IPS DF 19.7 (cell line): ENCODE measurements around the gene FN3K.
"Not testable (repeated sequence)": the region's sequence is repeated elsewhere in the genome, so short reads cannot be mapped to it uniquely, and the experiment has no call there.

Source experiments
- DNase-seq: peaks from one replicate; pipeline ENCODE4 v3.0.0-alpha.2; 2013; ENCODE audit warnings: low read depth, low spot score

Gene FN3K

DNA sequence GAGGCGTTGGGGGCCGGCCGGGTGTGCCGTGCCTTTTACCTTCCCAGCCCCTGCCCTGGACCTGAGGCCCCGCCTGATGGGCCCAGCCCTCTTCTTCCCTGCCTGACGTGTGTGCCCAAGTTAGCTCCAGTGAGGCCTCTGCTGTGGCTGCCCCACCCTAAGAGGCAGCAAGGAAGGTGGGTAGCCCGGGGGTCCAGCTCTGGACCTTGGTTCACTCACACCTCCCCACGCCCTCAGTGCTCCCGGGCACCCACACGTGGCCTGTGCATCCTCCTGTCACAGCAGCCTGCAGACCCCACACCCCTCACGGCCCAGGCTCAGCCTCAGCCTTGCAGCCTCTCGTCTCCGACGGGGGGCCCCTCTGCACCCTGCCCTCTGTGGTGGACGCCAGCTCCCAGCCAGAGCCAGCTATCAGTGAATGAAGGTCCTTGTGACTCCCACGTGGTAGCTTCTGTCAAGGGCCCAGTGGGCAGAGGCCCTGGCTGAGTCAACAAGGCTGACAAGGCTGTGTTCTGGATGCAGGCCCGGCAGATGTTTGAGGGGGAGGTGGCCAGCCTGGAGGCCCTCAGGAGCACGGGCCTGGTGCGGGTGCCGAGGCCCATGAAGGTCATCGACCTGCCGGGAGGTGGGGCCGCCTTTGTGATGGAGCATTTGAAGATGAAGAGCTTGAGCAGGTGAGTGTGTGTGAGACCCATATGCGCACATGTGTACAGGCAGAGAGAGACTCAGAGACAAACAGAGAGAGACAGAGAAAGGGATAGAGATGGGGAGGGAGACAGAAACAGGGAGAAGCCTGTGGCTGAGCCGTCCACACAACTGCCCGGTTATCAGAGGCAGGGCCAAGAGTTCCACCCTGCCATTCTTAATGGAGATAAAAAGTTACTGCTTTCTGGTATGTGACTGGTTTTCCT, 2.8 kb downstream of the FN3K start:
- DNase-seq, result no peak

DNA sequence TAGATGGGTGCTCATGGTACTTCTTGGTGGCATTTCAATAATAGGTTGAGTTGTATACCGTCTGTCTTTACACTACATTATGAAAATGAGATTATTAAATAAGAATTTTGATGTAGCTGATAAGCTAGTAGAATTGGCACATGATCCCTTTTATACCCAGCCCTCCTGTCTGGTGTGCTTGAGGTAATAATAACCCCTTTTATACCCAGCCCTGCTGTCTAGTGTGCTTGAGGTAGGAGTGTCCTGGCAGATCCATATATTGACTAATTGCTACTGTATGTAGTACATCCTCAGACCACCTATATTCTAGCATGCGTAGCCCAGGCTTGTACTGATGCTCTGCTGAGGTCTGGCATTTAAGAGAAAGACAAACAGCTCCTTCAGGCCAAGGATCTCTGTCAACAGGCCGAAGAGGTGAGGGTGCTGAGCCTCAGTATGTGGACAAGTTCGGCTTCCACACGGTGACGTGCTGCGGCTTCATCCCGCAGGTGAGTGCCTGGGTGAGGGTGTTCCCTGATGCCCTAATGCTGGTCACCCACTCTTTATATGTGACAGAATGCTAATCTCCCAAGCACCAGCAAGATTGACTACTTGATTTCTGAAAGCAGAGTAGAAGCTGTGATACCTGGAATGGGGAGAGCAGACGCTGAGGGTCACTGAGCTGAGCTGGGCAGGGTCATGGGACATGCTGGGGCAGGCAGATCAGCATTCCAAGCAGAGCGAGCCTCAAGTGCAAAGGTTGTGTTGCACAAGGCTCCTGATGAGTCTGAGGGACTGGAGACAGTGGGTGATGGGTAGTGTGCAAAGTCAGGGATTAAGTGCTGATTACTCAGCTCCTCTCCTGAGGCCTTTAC, 5.7 kb downstream of the FN3K start:
- no peak for DNase-seq

DNA sequence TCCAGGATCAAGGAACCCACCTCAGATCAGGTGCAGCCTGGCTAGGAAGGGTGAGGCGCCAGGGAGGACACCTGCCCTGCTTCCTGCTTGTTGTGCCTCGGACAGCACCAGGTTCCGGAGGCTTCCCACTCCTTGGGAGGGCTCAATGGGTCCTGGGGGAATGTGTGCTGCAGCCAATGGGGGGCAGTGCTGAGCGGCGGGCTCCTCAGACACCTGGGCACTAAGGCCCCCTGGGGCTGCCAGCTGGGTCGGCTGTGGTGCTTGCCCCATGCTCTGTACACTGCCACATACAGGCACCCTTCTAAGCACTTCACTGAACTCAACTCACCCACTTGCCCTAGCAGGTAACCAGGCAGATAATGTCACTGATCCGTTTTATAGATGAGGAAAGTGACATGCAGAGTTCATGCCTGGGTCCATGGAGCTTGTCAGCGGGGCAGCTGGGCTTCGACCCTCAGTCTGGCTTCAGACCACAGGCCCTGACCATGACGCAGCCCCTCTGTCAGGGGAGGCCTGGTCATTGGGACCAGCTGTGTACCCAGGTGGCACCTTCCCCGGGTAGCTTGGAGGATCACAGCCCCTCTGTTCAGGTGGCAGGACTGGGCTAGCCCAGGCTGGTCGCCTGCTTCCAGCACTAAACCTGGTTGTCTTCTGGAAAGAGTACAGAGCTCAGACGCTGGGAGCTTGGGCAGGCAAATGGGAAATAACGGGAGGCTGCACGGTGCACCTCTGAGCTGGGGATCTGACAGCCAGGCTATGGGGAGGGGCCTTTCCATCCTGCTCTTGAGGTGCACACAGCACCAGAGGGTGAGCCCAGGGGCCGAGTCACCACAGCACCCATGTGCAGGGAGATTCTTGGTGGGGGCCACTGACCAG, 8.2 kb downstream of the FN3K start:
- no peak for DNase-seq

DNA sequence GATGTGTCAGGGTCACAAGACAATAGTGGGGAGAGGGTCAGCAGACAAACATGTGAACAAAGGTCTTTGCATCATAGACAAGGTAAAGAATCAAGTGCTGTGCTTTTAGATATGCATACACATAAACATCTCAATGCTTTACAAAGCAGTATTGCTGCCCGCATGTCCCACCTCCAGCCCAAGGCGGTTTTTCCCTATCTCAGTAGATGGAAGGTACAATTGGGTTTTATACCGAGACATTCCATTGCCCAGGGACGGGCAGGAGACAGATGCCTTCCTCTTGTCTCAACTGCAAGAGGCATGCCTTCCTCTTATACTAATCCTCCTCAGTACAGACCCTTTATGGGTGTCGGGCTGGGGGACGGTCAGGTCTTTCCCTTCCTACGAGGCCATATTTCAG, 9.3 kb downstream of the FN3K start:
- not testable (repeated sequence) for DNase-seq

DNA sequence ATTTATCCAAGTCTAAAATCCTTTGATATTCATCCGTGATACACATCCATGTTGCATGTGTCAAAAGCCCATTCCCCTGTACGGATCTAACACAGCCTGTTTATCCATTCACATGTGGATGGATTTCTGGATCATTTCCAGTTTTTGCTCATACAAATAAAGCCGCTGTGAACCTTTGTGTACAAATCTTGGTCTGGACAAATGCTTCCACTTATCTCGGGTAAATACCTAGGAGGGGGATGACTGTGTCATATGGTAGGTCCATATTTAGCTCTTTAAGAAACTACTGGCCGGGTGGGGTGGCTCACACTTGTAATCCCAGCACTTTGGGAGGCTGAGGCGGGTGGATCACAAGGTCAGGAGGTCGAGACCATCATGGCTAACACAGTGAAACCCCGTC, 10.1 kb downstream of the FN3K start:
- no peak for DNase-seq

DNA sequence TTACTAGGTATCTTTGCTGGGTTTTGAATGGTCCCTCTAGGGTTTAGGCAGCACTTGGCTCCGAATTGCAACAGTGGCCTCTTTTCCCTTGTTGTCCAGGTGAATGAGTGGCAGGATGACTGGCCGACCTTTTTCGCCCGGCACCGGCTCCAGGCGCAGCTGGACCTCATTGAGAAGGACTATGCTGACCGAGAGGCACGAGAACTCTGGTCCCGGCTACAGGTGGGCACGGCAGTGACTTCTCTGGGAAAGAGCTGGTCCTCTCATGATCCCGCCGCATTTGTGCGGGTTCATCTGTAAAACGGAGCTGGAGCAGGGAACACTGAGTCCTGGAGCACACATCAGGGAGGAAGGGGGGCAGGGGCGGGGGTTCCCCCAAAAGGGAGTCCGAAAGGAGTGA, 13.3 kb downstream of the FN3K start:
- DNase-seq, result no peak

DNA sequence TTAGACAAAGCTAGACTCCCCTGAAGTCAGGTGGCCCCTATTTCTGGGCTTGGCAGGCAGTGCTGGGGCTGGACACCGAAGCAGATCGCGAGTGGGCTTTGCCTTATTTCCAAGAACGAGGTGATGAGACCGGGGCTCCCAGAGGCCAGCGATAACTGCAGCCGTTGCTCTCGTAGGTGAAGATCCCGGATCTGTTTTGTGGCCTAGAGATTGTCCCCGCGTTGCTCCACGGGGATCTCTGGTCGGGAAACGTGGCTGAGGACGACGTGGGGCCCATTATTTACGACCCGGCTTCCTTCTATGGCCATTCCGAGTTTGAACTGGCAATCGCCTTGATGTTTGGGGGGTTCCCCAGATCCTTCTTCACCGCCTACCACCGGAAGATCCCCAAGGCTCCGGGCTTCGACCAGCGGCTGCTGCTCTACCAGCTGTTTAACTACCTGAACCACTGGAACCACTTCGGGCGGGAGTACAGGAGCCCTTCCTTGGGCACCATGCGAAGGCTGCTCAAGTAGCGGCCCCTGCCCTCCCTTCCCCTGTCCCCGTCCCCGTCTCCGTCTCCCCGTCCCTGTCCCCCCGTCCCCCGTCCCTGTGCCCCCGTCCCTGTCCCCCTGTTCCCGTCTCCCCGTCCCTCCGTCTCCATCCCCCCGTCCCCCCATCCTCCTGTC, 15.0 kb downstream of the FN3K start:
- DNase-seq, result no peak

DNA sequence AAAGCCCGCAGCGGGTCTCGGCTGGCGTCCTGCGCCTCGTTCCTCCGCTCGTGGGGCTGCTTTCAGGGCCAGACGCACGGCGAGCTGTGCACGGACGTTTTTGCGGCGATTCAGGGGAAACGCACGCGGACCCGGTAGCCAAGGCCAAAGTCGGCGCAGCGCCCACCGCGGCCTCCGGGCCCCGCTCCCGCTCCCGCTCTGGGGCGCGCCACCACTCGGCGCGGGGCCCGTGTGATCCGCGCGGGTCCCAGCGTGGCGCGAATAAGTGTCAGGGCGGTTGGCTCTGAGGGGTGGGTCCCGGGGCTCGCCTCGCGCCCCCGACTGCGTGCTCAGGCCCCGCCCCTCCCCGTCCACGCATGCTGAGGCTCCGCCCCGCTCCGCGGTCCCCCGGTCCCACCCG, 15.8 kb downstream of the FN3K start:
- DNase-seq, result no peak

DNA sequence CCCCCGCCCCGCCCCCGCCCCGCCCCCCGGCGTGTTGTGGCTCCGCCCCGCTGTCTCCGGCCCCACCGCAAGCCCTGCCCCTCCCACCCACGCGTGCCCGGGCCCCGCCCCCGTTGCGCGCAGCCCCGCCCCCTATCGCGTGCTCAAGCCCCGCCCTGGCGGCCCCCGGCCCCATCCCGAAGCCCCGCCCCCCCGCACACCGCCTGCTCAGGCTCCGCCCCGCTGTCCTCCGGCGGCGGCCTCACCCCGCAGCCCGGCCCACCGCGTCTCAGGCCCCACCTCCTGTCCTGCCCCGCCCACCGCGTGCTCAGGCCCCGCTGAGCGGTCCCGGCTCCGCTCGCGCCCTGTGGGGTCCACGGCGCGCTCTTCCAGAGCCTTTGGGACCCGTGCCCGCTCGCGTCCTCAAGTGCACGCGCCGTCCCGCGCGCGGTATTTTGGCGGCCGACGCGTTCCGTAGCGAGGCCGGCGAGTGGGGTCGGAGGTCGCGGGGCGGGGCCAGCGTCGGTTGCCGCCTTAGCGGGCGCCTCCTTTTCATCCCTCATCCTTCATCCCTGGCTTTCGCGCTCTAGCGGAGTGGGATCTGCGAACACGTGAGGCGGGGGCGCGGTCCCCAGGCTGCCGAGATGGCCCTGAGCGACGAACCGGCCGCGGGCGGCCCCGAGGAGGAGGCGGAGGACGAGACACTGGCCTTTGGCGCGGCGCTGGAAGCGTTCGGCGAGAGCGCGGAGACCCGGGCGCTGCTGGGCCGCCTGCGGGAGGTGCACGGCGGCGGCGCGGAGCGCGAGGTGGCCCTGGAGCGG, 16.4 kb downstream of the FN3K start, which contains the start of gene TBCD:
TSS of gene TBCD (plus strand) at position 495 of the 800 bp plus-strand sequence. CDS start at position 624, 129 bp downstream.
- no peak for DNase-seq

DNA sequence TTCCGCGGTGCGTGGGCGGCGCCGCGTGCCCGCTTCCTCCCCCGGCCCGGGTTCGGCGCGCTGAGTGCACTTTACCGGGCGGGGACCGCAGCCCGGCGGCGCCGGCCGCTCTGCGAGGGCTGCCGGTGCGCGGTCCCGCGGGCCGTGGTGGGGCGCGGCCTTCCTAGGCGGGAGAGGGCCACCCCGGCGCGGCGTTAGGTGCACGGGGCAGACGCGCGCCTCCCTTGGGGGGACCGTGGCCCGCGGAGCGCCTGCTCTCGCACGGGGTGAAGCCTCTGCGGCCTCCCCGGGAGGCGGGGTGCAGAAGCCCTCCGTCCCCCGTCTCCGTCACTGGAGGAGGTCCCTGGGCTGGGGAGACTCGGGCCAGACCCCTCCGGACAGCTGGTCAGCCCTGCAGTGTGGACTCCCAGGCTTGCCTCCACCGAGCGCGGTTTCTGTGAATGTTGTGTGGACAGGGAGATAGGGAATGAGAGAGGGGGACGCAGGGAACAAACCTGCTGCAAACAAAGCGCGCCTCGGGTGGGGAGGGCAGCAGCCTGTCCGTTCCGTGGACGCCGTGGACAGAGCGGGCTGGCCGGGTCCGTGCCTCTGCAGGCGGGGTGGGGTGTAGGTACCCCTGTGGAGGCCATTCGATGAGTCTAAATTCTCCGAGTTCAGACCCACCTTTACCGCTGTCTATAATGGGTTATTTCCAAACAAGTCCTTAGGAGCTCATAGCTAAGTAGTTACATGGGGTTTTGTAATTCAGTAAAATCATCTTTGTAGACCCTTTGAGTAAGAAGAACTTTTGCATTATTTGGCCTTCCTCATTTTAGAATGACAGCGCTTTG, 17.2 kb downstream of the FN3K start:
- DNase-seq, result no peak

DNA sequence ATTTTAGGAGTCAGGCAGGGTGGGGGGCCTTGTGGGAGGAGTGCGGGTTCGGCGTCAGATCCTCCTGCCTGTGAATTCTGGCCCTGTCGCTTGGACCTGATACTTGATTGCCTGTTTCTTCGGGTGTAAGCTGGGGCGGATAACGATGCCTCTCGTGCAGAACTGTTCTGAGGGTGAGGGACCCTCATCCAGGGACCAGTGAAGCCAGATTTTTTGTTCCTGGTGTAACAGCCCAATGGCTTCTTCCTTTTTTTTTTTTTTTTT, 17.7 kb downstream of the FN3K start:
- DNase-seq, result no peak

DNA sequence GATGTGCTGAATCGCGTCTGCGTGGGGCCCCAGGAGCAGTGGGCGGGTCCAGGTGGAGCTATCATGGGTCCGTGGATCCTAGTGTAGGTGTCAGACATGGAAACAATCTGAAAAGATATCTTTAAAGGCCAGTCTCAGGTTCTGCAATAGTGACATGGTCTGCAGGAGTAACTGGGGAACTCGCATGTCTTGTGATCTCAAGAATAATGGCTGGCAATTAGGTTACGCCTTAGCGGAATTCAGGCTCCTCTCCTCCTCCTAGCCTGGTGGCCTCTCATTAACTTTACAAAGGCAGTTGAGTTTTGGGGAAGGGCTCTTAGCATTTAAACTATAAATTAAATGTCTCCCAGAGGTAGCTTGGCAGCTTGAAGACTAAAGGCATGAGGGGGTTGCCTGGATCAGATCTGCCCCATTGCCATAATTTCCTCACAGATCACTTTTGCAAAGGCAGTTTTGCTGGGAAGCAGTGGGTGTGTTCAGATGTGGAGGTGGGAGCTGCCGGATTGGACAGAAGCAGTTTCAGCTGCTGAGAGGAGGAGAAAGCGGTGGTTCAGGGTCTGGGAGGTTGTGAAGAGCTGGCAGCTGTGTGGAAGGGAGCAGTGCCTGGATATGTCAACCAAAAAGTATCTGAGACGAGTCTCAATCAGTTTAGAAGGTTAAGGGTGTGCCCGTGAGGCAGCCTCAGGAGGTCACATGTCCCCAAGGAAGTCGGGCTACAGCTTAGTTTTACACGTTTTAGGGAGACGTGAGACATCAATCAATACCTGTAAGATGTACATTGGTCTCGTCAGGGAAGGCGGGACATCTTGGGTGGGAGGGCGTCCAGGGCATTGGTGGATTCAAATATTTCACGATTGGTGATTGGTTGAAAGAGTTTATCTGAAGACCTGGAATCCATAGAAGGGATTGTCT, 19.1 kb downstream of the FN3K start:
- DNase-seq, result no peak

DNA sequence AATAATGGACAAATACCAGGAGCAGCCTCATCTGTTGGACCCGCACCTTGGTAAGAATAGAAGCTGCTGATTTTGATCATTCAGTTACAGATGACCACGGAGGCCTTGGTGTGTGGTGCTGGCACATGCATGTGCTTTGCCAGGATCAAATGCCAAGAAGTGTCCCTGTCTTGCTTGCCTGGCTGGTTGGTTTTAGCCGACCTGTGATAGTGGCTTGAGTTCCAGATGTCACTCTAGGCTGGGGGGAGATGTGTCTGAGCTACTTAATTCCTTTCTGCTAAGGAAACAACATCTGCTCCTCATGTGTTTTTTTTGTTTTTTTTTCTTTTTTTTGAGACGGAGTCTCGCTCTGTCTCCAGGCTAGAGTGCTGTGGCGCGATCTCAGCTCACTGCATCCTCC, 20.8 kb downstream of the FN3K start:
- DNase-seq, result no peak

DNA sequence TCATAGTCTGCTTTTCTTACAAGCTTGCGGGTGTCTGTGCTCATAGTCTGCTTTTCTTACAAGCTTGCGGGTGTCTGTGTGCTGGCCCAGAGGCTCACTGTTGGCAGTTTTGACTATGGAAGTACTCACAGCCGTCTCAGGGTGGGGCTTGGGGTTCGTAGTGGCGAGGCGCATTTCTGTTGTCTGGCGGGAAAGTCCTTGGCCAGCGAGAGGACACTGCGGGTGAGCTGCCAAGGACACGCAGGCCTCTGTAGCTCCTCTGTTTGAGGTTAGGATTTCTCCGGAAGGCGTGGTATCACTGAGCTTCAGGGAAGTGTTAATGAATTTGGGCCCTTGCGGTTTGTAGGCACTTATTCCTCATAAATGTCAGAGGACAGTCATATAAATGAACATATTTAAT, 30.0 kb downstream of the FN3K start:
- no peak for DNase-seq

DNA sequence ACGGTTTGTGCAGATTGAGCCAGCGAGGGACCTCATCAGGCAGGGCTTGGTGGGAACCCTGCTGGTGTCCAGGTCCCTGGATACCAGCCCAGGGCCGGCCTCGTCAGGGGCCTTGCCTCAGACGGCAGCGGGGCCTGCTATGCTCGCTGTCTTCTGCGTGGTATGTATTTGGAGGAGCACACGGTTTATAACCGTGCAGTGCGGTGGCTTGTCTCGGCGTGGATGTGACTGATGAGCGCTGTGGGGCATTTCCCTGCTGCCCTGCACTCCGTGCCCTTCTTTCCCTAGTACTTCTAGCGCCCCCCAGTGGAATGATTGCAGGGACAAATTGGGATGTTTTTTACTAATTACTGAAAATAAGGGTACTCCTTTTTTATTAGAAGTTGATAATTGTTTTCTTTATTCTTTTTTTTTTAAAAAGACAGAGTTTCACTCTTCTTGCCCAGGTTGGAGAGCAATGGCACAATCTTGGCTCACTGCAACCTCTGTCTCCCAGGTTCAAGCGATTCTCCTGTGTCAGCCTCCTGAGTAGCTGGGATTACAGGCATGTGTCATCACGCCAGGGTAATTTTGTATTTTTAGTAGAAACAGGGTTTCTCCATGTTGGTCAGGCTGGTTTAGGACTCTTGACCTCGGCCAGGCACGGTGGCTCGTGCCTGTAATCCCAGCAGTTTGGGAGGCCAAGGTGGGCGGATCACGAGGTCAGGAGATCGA, 31.8 kb downstream of the FN3K start:
- no peak for DNase-seq

DNA sequence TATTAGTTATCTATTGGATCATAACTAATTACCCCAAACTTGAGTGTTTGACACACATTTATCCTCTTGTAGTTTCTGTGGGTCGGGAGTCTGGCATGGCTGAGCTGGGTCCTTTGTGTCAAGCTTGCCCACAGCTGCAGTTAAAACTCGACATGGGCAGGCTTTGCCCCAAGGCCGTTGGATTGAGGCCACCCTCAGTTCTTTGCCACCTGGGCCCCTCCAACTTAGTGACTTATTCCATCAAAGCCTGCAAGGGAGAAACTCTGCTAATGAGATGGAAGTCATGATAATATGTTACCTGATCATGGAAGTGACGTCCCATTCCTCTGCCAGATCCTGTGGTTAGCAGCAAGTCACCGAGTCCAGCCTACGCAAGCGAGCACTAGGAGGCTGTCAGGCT, 33.6 kb downstream of the FN3K start:
- no peak for DNase-seq

DNA sequence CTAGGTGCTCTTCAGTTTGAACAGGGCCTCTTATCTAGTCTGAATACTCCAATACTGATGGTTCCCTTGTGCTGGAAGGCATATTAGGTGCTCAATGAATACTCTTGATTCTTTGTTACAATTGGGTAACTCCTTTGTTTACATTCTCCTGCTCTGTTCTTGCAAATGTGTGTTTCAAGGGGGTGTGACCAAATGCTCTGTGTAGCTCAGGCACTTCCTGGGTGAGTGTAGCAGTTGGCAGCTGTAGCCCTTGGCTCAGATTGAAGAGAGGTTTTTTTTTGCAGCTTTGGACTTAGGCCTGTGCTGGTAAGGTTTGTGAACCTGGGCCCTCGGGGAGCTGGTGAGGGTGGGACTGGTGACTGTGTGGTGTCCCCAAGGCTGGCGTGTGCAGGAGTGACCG, 36.6 kb downstream of the FN3K start:
- no peak for DNase-seq

DNA sequence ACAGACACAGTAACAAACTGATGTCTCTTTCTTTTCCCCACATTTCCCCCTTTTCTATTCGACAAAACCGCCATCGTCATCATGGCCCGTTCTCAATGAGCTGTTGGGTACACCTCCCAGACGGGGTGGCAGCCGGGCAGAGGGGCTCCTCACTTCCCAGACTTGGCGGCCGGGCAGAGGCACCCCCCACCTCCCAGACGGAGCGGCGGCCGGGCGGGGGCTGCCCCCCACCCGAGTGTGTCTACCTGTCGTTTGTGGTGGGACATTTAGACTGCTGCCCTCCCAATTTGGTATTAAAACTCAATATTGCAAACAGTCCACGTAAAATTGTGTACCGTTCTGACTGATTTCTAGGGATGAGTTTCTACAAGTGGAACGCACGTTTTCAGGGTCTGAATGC, 39.0 kb downstream of the FN3K start:
- DNase-seq, result not testable (repeated sequence)
